HL-60 (cell line): ENCODE data around the gene CACNA1I.

Experiments used
- DNase-seq, 2 experiments: peaks; one replicate each; pipeline ENCODE4 v3.0.0-alpha.2; 2010 to 2020; ENCODE audit warnings: low read depth in 1 of 2, low spot score in 1 of 2
- H3K27ac ChIP-seq: fragments of 250-450 bp; sonication (Bioruptor Pico); replicated peaks from 2 replicates; pipeline ENCODE4 v1.5.1; 2020; ENCODE audit warnings: mild to moderate bottlenecking, moderate library complexity
- H3K27me3 ChIP-seq: fragments of 250-450 bp; sonication (Bioruptor Pico); 2 replicates; pipeline ENCODE4 v1.5.1; 2021; ENCODE audit warnings: mild to moderate bottlenecking, moderate library complexity; ENCODE audit not compliant: insufficient read depth, poor library complexity, severe bottlenecking
- H3K4me3 ChIP-seq: replicated peaks from 2 replicates; pipeline ENCODE4 v1.5.1; 2011; ENCODE audit warnings: mild to moderate bottlenecking, control low read depth, low read length; ENCODE audit not compliant: insufficient read depth
- CTCF ChIP-seq: IDR thresholded peaks from one replicate; pipeline ENCODE4 v1.5.1; 2011; ENCODE audit warnings: low read length, control low read depth, inconsistent platforms; ENCODE audit not compliant: insufficient read depth
- GABPA ChIP-seq: IDR thresholded peaks from 2 replicates; pipeline ENCODE4 v1.6.1; 2012; ENCODE audit warnings: low read depth
- POLR2AphosphoS5 ChIP-seq: IDR thresholded peaks from 2 replicates; pipeline ENCODE4 v1.6.1; 2012; ENCODE audit warnings: low read depth
- REST ChIP-seq: IDR thresholded peaks from 2 replicates; pipeline ENCODE4 v1.6.1; 2012; ENCODE audit warnings: low read depth; ENCODE audit not compliant: insufficient replicate concordance
- SPI1 ChIP-seq: IDR thresholded peaks from 2 replicates; pipeline ENCODE4 v1.6.1; 2012; ENCODE audit warnings: low read depth, mild to moderate bottlenecking, borderline replicate concordance

CACNA1I gene

GRCh38 chr22:39710380-39711150, 140.0 kb downstream of the CACNA1I start:
- Histone ChIP-seq H3K4me3 (no peak overlapping the region), H3K27me3 (peaks cover 5% of the 10 kb centered on the region), H3K27ac (no peak overlapping the region)
- DNase-seq, result no peak
- TF ChIP-seq REST, result no peak
- no peak for TF ChIP-seq GABPA

- no peak overlapping the region for H3K4me3 ChIP-seq
- no peak for TF ChIP-seq GABPA
- TF ChIP-seq SPI1, result no peak
- TF ChIP-seq REST, result no peak
- TF ChIP-seq CTCF, result no peak
- TF ChIP-seq POLR2AphosphoS5, result no peak
- H3K27ac ChIP-seq, result no peak overlapping the region
- peaks cover 5% of the 10 kb centered on the region for H3K27me3 ChIP-seq
- no peak for DNase-seq
These were observed 141.5 kb downstream of the CACNA1I start for GRCh38 chr22:39712081-39712480.

GRCh38 chr22:39712751-39713525, 142.4 kb downstream of the CACNA1I start:
- TF ChIP-seq GABPA (no peak), SPI1 (no peak), POLR2AphosphoS5 (no peak), CTCF (no peak), REST (no peak)
- H3K27me3 ChIP-seq, result peaks cover 5% of the 10 kb centered on the region
- H3K27ac ChIP-seq, result no peak overlapping the region
- H3K4me3 ChIP-seq, result no peak overlapping the region
- DNase-seq, result no peak
